Psoas muscle (tissue), 8 donors: Measurements from ENCODE around the gene ELN. TPM values are rescaled to one million over a fixed set of nuclear protein-coding genes. Genes with fewer than 3 reads are reported as not detected.
A peak's percentile ranks its signal among the peaks of the same experiment; 100 is the strongest.
"Not testable (repeated sequence)": the region's sequence is repeated elsewhere in the genome, so short reads cannot be mapped to it uniquely, and the experiment has no call there.

Source experiments
- ATAC-seq, 4 donors: fragments of 200-7000 bp; cut with Tn5 transposase; one replicate each; pipeline ENCODE4 v1.9.1; 2020; ENCODE audit warnings: moderate library complexity in 3 of 4, mild to moderate bottlenecking in 2 of 4
- DNase-seq, 2 donors: peaks; one replicate each; pipeline ENCODE4 v3.0.0-alpha.2; 2020
- H3K27ac ChIP-seq: fragments of 200-600 bp; one replicate; pipeline ENCODE4 v1.8.0; 2022
- H3K27me3 ChIP-seq, 3 donors: fragments of 200-600 bp in 1 of 3; one replicate each; pipeline versions ENCODE4 v1.6.1 to v1.8.0; 2013 to 2022; ENCODE audit warnings: low read length in 2 of 3, mild to moderate bottlenecking in 2 of 3, moderate library complexity in 1 of 3; ENCODE audit not compliant: insufficient read depth in 3 of 3
- H3K36me3 ChIP-seq, 2 donors: fragments of 200-600 bp in 1 of 2; one replicate each; pipeline versions ENCODE4 v1.6.1 to v1.8.0; 2013 to 2022; ENCODE audit warnings: low read depth in 1 of 2, mild to moderate bottlenecking in 1 of 2, moderate library complexity in 1 of 2; ENCODE audit not compliant: insufficient read depth in 1 of 2
- H3K4me1 ChIP-seq: fragments of 200-600 bp; one replicate; pipeline ENCODE4 v1.8.0; 2022
- H3K4me3 ChIP-seq: fragments of 200-600 bp; one replicate; pipeline ENCODE4 v1.8.0; 2022; ENCODE audit warnings: mild to moderate bottlenecking
- H3K9me3 ChIP-seq: fragments of 200-600 bp; one replicate; pipeline ENCODE4 v1.8.0; 2022
- WGBS, 3 donors: extraction: QIAGEN DNeasy Blood & Tissue Kit; methylation state at CpG; one replicate each; pipeline versions ENCODE4 v1.1.6 to v1.1.7; 2013; 5-methylcytosine and 5-hydroxymethylcytosine counted together
- intact Hi-C, 2 donors: fragments of 100-400 bp; cut with DNase I; formaldehyde crosslinking; loops; one replicate each; pipeline versions ENCODE4 v1.11.0 to v1.14.2; 2022
- long read RNA-seq, 2 donors: library from polyadenylated mRNA; unstranded; transcript quantifications; one replicate each; pipeline ENCODE4 v2.0.0, GENCODE V29; 2021
- polyA plus RNA-seq, 3 donors: library from polyadenylated mRNA; stranded (reverse); fragments of 200-250 nt; gene quantifications; one replicate each; pipeline ENCODE4 v1.2.3, GENCODE V29; 2013
- total RNA-seq, 4 donors: library from RNA; stranded (reverse); fragmentation: NEBNext Ultra II Directional in 2 of 4; extraction: Animal tissue kit (Norgen Biotek cat#: 25700) in 2 of 4; gene quantifications; one replicate each; pipeline versions ENCODE4 v1.2.1 to v1.2.4, GENCODE V29; 2021 to 2023
- TF ChIP-seq, protein P1 (sequence below): fragments of 200-600 bp; IDR thresholded peaks from one replicate; pipeline ENCODE4 v1.8.0; 2022; ENCODE audit warnings: antibody characterized with exemption
- donor health status: healthy with polysubstance abuse.
- donor health status: DM: no; HTN: no; CAD: no; lungs with moderate emphysema.
- donor health status: Bipolar disorder and iron deficiency.
- donor health status: healthy.
- donor health status: DM: yes; HTN: yes; CAD: no.
- donor health status: DM: no; HTN: no; CAD: no.
- donor health status: DM: no; HTN: no; CAD: no.
- donor health status: DM: yes; HTN: yes; CAD: no.

The ELN gene
- total RNA-seq (10 to 100 TPM; 15.4 to 41.1 (median 36.4) TPM), polyA plus RNA-seq (10 to 100 TPM; 10.6 to 16.3 (median 15.5) TPM)
- long read RNA-seq, donor 1, partial matches to known transcripts = 4 of 16 reads
- long read RNA-seq, donor 1, other reads (novel, unspliced or antisense) = 7 of 16 reads
- long read RNA-seq, donor 2, transcript ELN-201 (33 exons, 3,781 nt) = minor isoform, 5 of 58 reads
- long read RNA-seq, donor 2, transcript ELN-221 (32 exons, 2,583 nt) = major isoform, 7 of 58 reads
- long read RNA-seq, donor 2, partial matches to known transcripts = 23 of 58 reads
- long read RNA-seq, donor 2, other reads (novel, unspliced or antisense) = 20 of 58 reads

DNA sequence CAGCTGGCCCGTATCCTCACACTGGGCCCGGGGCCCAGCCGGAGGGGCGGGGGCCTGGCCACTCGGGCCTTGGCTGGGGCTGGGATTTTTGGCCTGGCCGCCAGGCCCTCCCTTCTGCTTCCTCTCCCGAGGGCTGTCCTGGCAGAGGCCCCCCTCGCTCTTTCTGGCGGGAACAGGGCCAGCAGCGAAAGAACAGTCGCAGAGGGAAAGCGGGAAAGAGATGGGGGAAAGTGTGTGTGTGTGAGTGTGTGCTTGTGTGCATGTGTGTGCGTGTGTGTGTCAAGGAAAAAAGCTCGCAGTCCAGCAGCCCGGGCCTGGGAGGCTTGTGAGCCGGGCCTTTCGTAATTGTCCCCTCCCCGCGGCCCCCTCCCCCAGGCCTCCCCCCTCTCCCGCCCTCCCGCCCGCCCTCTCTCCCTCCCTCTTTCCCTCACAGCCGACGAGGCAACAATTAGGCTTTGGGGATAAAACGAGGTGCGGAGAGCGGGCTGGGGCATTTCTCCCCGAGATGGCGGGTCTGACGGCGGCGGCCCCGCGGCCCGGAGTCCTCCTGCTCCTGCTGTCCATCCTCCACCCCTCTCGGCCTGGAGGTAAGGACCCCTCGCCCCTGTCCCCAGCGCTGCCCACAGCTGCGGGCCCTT, at the start of gene ELN:
TSS of gene ELN (plus strand) at position 491 of the 638 bp plus-strand sequence. CDS start at position 506, 15 bp downstream.
- Histone ChIP-seq H3K27me3 (peaks cover 0 to 5% (median 0%) of the 10 kb centered on the region in 3 donors), H3K36me3 (no peaks in the 10 kb centered on the region), H3K4me3 (peak within 1 kb of the TSS; percentile 58), H3K9me3 (no peaks in the 10 kb centered on the region), H3K4me1 (peaks cover 30% of the 10 kb centered on the region), H3K27ac (peak within 1 kb of the TSS; percentile 16)
- DNase-seq (peak; percentile 87 to 90), ATAC-seq (peak; percentile 5 to 55 (median 35))
- 8 to 23% (median 13%) methylated on average over 19 to 39 of the region's 39 CpGs for WGBS, 3 donors
- TF ChIP-seq, protein P1, sequence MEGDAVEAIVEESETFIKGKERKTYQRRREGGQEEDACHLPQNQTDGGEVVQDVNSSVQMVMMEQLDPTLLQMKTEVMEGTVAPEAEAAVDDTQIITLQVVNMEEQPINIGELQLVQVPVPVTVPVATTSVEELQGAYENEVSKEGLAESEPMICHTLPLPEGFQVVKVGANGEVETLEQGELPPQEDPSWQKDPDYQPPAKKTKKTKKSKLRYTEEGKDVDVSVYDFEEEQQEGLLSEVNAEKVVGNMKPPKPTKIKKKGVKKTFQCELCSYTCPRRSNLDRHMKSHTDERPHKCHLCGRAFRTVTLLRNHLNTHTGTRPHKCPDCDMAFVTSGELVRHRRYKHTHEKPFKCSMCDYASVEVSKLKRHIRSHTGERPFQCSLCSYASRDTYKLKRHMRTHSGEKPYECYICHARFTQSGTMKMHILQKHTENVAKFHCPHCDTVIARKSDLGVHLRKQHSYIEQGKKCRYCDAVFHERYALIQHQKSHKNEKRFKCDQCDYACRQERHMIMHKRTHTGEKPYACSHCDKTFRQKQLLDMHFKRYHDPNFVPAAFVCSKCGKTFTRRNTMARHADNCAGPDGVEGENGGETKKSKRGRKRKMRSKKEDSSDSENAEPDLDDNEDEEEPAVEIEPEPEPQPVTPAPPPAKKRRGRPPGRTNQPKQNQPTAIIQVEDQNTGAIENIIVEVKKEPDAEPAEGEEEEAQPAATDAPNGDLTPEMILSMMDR = no peak
- intact Hi-C loops = loop anchor here (2.0 to 5.0 kb wide), 2 partner anchors 51 to 161 kb away; no protein-coding TSS in a partner anchor

DNA sequence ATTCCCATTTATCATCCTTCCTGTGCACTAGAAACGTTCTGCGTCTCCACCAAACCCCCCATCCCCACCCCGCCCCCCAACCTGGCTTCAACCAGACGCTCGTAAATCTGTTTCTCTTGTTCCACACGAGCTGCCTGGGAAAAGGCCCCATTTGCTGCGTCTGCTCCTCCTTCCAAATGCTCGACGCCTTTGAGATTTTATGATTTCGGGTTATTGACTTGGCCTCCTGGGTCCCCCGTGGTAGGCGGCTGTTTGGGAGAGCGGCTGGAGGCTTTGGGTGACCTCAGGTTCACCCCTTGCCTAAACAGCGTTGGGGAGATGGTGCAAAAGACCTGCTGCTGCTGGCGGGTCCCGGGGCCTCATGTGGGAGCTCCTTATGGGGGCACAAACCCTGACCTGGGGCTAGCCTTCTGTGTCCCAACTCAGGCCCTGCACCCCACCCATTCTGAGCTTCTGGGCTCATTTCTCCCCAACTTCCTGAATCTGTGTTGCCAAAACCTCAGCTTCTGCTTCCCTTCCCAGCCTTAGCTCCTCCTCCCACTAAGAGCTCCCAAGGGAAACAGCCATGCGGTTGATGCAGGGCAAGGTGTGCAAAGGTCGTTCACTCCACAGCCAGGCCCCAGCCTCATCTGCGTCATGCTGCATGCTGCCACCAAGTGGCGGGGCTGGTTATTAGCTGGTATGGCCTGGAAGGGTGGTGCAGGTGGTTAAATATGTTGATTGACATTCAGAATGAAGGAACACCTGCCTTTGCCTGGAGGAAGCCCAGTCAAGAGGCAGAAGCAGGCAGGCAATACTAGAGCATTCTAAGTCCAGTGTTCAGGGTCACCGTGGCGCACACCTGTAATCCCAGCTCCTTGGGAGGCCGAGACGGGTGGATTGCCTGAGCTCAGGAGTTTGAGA, 49.1 kb upstream of the ELN start:
- H3K4me3 ChIP-seq = no peak overlapping the region
- TF ChIP-seq, protein P1 = peak; percentile 62
- peaks cover 4% of the 10 kb centered on the region for H3K4me1 ChIP-seq
- H3K9me3 ChIP-seq = no peaks in the 10 kb centered on the region
- WGBS, 3 donors = 51 to 57% (median 52%) methylated on average over 24 of the region's 24 CpGs
- no peaks in the 10 kb centered on the region for H3K27me3 ChIP-seq
- DNase-seq (peak; percentile 69 to 81), ATAC-seq (peak; percentile 89 to 95 (median 94))
- H3K27ac ChIP-seq = no peak overlapping the region
- intact Hi-C loops = loop anchor here (5.0 kb wide), 2 partner anchors 48 to 112 kb away; partner anchors contain the start of gene ELN (in 1 of the 2)
- no peaks in the 10 kb centered on the region for H3K36me3 ChIP-seq

DNA sequence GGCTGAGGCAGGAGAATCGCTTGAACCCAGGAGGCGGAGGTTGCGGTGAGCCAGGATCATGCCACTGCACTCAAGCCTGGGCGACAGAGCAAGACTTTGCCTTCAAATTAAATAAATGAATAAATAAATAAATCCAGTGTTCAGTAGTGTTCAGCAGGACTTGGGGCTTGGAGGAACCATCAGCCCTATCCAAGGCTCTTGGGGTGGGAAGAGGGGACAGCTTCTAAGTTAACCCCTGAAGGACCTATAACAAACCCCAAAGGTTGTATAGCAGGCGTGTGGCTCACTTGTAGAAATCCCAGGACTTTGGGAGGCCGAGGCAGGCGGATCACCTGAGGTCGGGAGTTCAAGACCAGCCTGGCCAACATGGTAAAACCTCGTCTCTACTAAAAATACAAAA, 48.3 kb upstream of the ELN start:
- H3K4me1 ChIP-seq, H3K9me3 ChIP-seq, H3K27ac ChIP-seq, H3K36me3 ChIP-seq, ATAC-seq, H3K4me3 ChIP-seq, H3K27me3 ChIP-seq: not testable (repeated sequence)
- intact Hi-C loops = loop anchor here (5.0 kb wide), 2 partner anchors 48 to 112 kb away; partner anchors contain the start of gene ELN (in 1 of the 2)
- peak in 1 of 2 donors; percentile 2 for DNase-seq
- WGBS, 3 donors = 96 to 99% (median 96%) methylated on average over 9 of the region's 9 CpGs

DNA sequence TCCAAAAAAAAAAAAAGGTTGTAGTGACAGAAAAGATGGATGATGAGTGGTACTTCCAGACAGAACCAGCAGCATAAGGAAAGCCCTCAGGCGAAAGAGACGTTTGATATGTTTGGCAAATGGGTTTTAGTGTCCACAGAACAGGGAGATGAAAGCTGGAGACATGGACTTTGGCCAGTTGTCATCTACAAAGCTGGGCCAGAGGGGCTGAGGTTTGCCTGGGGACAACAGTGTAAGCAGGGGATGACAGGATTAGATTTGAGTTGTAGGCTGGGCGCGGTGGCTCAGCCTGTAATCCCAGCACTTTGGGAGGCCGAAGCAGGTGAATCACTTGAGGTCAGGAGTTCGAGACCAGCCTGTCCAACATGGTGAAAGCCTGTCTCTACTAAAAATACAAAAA, 47.8 kb upstream of the ELN start:
- H3K4me1 ChIP-seq = peaks cover 4% of the 10 kb centered on the region
- no peak overlapping the region for H3K27ac ChIP-seq
- H3K36me3 ChIP-seq = no peaks in the 10 kb centered on the region
- no peaks in the 10 kb centered on the region for H3K27me3 ChIP-seq
- no peak overlapping the region for H3K4me3 ChIP-seq
- intact Hi-C loops = no loop called here
- H3K9me3 ChIP-seq = no peaks in the 10 kb centered on the region
- TF ChIP-seq, protein P1 = no peak
- 89 to 96% (median 90%) methylated on average over 6 of the region's 6 CpGs for WGBS, 3 donors
- DNase-seq (peak in 1 of 2 donors; percentile 10), ATAC-seq (no peak)
